ENCODE measurements around the gene SCO2. TPM values are rescaled to one million over a fixed set of nuclear protein-coding genes. Genes with fewer than 3 reads are reported as not detected.
A peak's percentile ranks its signal among the peaks of the same experiment; 100 is the strongest.

SCO2 gene
- total and polyA plus RNA-seq, 10 of the 15 experiments (the other 5 are each of a cell fraction or from before 2014, with no cell fraction given), result 0.18 to 16.0 (median 2.4) TPM; not detected in 1

GRCh38 chr22:50526108-50526833 is 873 bp upstream of the SCO2 start:
- H3K36me3 ChIP-seq (ENCODE audit: control insufficient read depth in 2 of 2, insufficient read depth in 2 of 2, low read length in 1 of 2), result peaks cover 5 to 25% of the 10 kb centered on the region in 2 experiments; a peak in 3 of 4 replicates
- in situ Hi-C loops (cut with MboI), result loop anchor here (5.0 kb wide), 1 partner anchor 96 kb away; no protein-coding TSS in a partner anchor
- H3K9ac ChIP-seq (ENCODE audit: control insufficient read depth, insufficient read depth, low read length), result peak overlapping the region; percentile 94
- H3K27me3 ChIP-seq (replicated peaks in 1 of 2; ENCODE audit: control insufficient read depth in 2 of 2, insufficient read depth in 2 of 2, low read length in 1 of 2), result no peaks in the 10 kb centered on the region
- H3K9me3 ChIP-seq (replicated peaks; ENCODE audit: control insufficient read depth, insufficient read depth, low read length), result no peaks in the 10 kb centered on the region
- peak overlapping the region; percentile 74 for H3K4me3 ChIP-seq
- ChIA-PET POLR2A (interaction anchor here (0.5 to 6.5 kb wide), 16 partner anchors 11 to 194 kb away, joined by 3 to 232 read pairs (median 9); partner anchors contain the start of genes KLHDC7B, LMF2, NCAPH2 and SYCE3), CTCF (interaction anchor here (0.7 to 3.5 kb wide), 29 partner anchors 9 to 533 kb away, joined by 3 to 38 read pairs (median 5); partner anchors contain the start of genes ARSA, KLHDC7B, LMF2 and NCAPH2), SMC1A (ENCODE audit: uncharacterized antibody, unreplicated experiment) (interaction anchor here (0.7 to 5.8 kb wide), 17 partner anchors 9 to 275 kb away, joined by 3 to 58 read pairs (median 6); partner anchors contain the start of genes CHKB, HDAC10, LMF2 and NCAPH2), RAD21 (ENCODE audit: unreplicated experiment) (interaction anchor here (0.6 to 6.3 kb wide), 22 partner anchors 9 to 285 kb away, joined by 3 to 106 read pairs (median 6); partner anchors contain the start of genes CHKB, LMF2, NCAPH2 and SYCE3)
- DNase-seq (ENCODE audit: low read depth, low spot score), result no peak
- ATAC-seq, result peak; percentile 34
- WGBS (ENCODE audit: insufficient coverage, insufficient replicate concordance, low lambda C conversion rate, missing lambda C conversion rate), result 1% methylated on average over 64 of the region's 77 CpGs
- H4K20me1 ChIP-seq (ENCODE audit: control insufficient read depth, insufficient read depth), result no peaks in the 10 kb centered on the region
- intact Hi-C loops (cut with micrococcal nuclease; ENCODE audit: unreplicated experiment), result loop anchor here (5.0 kb wide), 2 partner anchors 36 to 56 kb away; partner anchors contain the start of genes CHKB and SYCE3
- H3K4me2 ChIP-seq (ENCODE audit: control insufficient read depth, insufficient read depth), result peak overlapping the region; percentile 99
- peaks cover 16% of the 10 kb centered on the region for H3K4me1 ChIP-seq (ENCODE audit: control insufficient read depth, insufficient read depth, low read length)
- H3K27ac ChIP-seq (ENCODE audit: control insufficient read depth, insufficient read depth), result peak overlapping the region; percentile 94
- H2AFZ ChIP-seq (ENCODE audit: control insufficient read depth, low read depth, low read length), result peak overlapping the region; percentile 55
- FAIRE-seq, result no peak
- peaks cover 61% of the 10 kb centered on the region for H3K79me2 ChIP-seq (ENCODE audit: control insufficient read depth, insufficient read depth, low read length)
- no TSS peak for BruUV-seq (replicated peaks)
- TF ChIP-seq REST (IDR thresholded peaks at IDR 0.05; ENCODE audit: low read depth, low read length), result no peak
- TF ChIP-seq RAD51 (IDR thresholded peaks at IDR 0.05), result no peak
- no peak for TF ChIP-seq MEF2A (IDR thresholded peaks at IDR 0.05; ENCODE audit: insufficient read depth, low read depth, low read length)
- no peak for TF ChIP-seq POLR2A (IDR thresholded peaks at IDR 0.05; ENCODE audit: low read depth, low read length)
- TF ChIP-seq CHD2 (IDR thresholded peaks at IDR 0.05; ENCODE audit: borderline replicate concordance, low read depth, low read length), result 0 out of 2 replicates have a peak, but pooled peaks have one; percentile 17
- TF ChIP-seq NFYA (IDR thresholded peaks at IDR 0.05; ENCODE audit: borderline replicate concordance, low read depth, low read length), result no peak
- TF ChIP-seq BHLHE40 (IDR thresholded peaks at IDR 0.05; ENCODE audit: borderline replicate concordance in 1 of 2, low read depth in 2 of 2, low read length in 1 of 2), result peak; percentile 8 to 70; a peak in 2 of 4 replicates
- no peak for TF ChIP-seq PBX3 (IDR thresholded peaks at IDR 0.05; ENCODE audit: insufficient replicate concordance, low read depth, low read length)
- no peak for TF ChIP-seq HSF1 (IDR thresholded peaks at IDR 0.05; ENCODE audit: low read depth, low read length)
- no peak for TF ChIP-seq SKIL (IDR thresholded peaks at IDR 0.05; ENCODE audit: low read depth, poor library complexity, severe bottlenecking)
- TF ChIP-seq ZNF207 (IDR thresholded peaks at IDR 0.05; ENCODE audit: borderline replicate concordance), result no peak
- peak; percentile 78 for TF ChIP-seq MAX (IDR thresholded peaks at IDR 0.05; ENCODE audit: low read depth, low read length)

Data from GM12878 (cell line).